PFSK-1 (cell line): ENCODE measurements around the gene C11orf91.

Experiments
- POLR2AphosphoS5 ChIP-seq: IDR thresholded peaks from 2 replicates; pipeline ENCODE4 v1.6.1; 2012; ENCODE audit warnings: low read depth, mild to moderate bottlenecking, control low read depth, low read length, moderate library complexity
- SIN3A ChIP-seq: IDR thresholded peaks from 2 replicates; pipeline ENCODE4 v1.6.1; 2012; ENCODE audit warnings: mild to moderate bottlenecking, low read length, moderate library complexity, borderline replicate concordance; ENCODE audit not compliant: insufficient read depth
- TF ChIP-seq, protein P1 (sequence below), 2 experiments: IDR thresholded peaks; 2 replicates each; pipeline versions ENCODE4 v1.6.1 to v1.8.0; 2011 to 2012; ENCODE audit warnings: low read depth in 2 of 2, low read length in 2 of 2, control low read depth in 1 of 2, inconsistent platforms in 1 of 2, mild to moderate bottlenecking in 1 of 2, moderate library complexity in 1 of 2; ENCODE audit not compliant: insufficient read depth in 1 of 2

DNA sequence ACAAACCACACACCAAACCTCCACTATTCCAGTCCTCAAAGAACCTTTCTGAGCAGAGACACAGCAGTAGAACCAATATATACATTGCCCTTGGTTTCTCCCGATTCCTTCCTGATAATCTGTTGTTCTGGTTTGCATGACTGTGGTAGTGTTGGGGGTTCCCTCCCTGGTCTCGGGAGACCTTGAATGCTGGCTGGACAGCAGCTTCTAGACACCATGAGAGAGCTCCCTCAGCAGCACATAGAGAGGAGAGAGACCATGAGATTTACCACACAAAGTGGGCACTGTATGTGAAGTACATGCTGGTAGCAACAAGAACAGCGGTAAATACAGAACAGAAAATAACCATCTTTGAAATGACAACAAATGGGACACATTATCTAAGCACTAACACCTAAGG lies 2.6 kb downstream of the C11orf91 start:
- no peak for TF ChIP-seq POLR2AphosphoS5
- TF ChIP-seq, protein P1, sequence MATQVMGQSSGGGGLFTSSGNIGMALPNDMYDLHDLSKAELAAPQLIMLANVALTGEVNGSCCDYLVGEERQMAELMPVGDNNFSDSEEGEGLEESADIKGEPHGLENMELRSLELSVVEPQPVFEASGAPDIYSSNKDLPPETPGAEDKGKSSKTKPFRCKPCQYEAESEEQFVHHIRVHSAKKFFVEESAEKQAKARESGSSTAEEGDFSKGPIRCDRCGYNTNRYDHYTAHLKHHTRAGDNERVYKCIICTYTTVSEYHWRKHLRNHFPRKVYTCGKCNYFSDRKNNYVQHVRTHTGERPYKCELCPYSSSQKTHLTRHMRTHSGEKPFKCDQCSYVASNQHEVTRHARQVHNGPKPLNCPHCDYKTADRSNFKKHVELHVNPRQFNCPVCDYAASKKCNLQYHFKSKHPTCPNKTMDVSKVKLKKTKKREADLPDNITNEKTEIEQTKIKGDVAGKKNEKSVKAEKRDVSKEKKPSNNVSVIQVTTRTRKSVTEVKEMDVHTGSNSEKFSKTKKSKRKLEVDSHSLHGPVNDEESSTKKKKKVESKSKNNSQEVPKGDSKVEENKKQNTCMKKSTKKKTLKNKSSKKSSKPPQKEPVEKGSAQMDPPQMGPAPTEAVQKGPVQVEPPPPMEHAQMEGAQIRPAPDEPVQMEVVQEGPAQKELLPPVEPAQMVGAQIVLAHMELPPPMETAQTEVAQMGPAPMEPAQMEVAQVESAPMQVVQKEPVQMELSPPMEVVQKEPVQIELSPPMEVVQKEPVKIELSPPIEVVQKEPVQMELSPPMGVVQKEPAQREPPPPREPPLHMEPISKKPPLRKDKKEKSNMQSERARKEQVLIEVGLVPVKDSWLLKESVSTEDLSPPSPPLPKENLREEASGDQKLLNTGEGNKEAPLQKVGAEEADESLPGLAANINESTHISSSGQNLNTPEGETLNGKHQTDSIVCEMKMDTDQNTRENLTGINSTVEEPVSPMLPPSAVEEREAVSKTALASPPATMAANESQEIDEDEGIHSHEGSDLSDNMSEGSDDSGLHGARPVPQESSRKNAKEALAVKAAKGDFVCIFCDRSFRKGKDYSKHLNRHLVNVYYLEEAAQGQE (IDR thresholded peaks at IDR 0.05; ENCODE audit: insufficient read depth in 1 of 2, low read depth in 2 of 2, low read length in 2 of 2) = no peak
- no peak for TF ChIP-seq SIN3A
